ENCODE data around the gene MSL1. TPM values are rescaled to one million over a fixed set of nuclear protein-coding genes. Genes with fewer than 3 reads are reported as not detected.
A peak's percentile ranks its signal among the peaks of the same experiment; 100 is the strongest.

MSL1 gene
- total RNA-seq, 1 donor from 2014 or later = 111 TPM

DNA sequence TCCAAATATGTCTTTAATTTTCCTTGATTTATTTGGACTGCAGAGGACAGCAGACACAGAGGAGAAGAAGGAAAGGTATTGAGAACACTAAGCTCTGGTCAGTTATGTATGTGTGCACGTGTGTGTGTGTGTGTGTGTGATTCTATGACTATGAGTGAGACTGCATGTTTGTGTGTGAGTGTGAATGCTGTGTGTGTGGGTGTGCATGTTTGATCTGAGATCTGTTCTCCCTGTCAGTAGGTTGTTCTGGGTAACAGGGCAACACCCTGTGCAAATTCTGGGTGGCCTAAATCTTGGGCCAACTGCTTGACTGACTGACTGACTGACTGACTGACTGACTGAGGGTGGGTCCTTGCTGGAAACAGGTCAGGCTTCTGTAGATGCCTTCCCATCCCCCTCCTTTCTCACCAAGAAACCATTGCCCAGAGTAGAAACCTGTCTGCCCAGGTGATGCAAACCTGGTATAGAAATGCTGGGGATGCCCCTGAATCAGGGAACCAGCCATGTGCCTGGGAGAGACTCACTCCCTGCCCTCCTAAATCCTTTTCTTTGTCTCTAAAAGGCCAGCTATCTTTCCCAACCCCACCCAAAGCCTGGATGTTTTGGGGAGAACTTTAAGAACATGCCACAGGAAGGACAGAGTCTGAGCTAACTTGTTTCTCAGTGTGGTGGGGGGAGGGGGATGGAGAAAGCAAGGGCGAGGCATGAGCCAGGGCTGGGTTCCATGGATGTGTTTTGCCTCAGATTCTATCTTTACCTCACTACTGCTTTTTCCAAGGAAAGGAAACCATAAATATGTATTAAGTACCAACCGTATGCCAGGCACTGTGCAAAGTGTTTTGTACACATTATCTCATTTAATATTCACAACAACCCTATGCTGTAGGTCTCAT lies 16.9 kb upstream of the MSL1 start:
- peak; percentile 15 for DNase-seq (ENCODE audit: low read depth)

DNA sequence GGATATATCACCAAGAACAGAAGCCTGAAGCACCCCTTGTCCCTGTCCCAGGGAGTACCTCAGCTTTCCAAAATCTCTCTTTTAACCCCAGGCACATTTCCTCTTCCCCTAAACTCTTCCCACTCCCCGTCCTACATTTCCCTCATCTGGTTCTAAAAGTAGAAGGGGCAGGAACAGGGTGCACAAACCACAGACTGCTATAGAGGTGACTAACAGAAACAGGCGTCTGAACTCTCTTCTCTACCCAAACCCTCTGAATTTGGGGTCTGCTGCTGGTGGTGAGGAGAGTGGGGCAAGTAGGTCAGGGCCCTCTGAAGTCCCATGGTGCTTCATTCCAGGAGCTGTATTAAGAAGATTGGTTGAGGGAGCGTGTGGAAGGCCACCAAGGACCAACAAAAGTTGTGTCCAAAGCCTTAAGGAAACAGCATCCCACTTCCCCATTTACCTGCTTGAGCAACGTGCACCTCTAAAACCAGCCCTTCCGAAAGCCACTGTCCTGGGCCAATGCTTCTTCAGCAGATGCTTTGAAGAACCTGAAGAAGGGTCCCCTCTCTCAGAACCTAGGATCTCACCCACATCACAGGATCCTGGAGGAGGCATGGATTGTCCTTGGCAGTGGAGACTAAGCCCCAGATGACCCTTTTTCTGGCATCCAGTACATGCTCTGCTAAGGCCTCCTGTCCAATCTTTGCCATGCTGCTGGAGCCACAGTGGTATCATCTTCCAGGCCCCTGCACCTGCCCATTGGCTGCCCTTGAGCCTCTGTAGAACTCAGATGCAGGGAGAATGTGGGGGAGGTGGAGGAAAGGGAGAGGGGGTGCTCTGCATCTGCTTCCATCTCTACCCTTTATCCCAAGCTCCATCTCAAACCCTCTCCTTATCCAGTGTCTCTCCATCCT lies 15.7 kb upstream of the MSL1 start:
- peak; percentile 86 for DNase-seq (ENCODE audit: low read depth)

DNA sequence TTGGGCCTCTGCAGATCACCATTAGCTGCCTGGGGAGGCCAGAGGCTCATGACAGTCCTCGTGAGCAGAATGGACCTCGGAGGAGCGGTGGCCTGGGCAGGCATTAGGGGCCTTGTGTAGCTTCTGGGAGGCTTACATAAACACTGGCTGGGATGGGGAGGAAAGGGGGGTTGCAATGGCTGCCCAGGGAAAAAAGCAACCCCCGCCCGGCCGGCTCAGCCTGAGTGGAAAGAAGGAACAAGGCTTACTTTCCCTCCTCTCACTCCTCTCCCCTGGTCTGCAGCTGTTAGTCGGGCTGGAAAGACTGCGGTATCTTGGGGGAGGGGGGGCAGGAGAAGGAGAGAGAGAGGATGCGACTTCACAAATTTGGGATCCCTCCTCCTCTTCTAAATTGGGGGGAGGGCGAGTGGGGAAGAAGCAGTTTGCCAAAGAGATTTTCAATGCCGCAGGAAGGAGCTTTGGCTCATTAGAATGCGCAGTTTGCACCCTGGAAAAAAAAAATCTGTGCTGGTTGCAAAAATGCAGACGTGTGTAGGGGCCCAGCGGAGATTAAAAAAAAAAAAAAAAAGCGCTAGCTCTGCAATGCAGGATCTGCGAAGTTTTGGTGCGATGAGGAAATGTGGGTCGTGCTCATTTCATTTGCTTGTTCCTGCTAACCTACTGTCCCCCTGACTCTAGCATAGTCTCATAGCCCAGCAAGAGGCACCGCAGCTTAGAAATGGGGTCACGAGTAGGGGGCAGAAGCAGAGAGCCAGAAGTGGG lies 14.8 kb upstream of the MSL1 start:
- peak; percentile 89 for DNase-seq (ENCODE audit: low read depth)

DNA sequence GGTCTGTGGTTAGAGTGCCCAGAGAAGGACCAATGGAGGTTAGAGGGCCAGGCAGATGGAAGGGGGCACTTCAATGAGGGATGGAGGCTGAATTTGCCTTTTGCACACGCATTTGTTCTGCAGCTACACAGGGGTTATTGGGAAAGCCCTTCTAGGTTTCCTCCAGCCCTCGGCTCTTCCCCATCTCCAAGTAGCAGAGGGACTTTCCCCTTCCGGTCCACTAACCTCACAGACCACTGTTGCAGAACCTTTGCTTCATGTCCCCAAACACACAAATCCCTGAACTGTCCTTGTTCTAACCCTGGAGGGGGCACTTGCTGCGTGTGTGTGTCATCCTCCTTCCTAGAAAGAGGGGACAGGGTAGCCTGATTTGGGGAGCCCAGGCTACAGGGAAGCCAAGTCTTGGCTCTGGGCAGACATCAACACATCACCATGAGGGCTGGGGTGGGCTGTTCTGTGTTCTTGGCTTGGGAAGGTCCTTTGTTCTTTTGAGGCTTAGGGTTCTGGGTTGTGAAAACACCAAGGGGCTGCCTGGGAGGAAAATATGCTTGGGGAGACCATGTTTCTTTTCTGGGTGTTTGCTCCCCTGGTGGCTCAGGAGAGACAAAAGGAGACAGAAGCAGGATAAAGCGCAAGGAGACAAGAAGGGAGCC lies 14.1 kb upstream of the MSL1 start:
- DNase-seq (ENCODE audit: low read depth) = peak; percentile 47

DNA sequence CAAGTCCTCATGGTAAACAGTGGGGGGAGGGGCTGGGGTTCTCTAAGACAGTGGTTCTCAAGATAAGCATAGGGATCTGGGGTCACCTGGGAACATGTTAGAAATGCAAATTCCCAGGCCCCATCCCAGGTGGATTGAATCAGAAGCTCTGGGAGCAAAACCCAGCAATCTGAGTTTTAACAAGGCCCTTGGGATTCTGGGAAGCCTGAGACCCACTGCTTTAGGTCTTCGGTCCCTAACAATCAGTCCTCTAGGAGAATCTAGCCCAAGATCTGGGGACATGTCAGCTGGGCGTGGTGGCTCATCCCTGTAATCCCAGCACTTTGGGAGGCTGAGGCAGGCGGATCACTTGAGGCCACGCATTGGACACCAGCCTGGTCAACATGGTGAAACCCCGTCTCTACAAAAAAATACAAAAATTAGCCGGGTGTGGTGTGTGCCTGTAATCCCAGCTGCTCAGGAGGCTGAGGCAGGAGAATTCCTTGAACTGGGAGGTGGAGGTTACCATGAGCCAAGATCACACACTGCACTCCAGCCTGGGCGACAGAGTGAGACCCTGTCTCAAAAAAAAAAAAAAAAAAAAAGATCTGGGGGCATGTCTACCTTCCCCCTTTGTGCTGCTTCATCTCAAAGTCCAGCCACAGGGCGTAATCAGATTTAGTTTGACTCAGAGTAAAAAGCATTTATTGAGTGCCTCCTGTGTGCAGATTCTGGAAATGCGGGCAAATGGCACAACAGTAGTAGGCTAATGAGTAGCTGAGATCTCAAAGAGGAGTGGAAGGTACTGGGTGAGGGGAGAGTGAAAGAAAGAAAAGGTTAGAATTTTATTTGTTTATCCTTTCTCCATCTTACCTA lies 12.6 kb upstream of the MSL1 start:
- no peak for DNase-seq (ENCODE audit: low read depth)

DNA sequence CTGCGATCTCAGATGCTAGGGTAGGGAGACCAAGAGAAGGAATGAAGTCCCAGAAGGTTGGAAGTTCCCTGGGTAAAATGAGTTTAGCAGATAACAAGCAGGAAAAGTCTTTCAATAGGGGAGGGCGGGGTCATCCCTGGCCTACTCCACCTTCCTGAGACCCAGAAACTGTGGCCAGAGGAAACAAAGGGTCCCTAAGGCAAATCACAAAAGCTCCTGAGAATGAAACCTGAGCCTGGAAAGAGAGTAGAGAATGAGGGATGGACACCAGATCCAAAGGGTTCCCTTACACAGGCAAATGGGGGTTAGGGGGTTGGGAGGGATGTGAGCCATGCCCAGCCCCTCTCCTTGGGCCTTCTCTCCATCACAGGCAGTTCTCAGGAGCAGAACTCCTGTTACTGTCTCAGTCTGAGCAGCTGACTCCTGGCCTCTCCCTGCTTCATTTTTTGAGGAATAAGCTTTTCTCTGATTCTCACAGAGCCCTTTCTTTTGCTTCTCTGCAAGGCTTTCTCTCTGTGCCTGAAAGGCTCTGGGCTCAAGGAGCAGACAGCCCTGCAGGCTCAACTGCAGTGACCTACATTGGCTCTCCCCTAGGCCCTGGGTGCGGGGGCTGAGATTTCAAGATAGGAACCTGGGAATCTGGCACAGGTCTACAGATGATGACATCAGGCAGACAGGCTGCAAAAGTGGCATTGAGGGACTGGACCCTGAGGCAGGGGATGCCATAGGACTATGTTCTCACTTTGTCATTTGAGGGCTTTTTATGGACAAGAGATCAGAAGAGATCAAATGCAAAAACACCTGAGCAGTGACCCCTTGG lies 11.5 kb upstream of the MSL1 start:
- DNase-seq (ENCODE audit: low read depth) = no peak

DNA sequence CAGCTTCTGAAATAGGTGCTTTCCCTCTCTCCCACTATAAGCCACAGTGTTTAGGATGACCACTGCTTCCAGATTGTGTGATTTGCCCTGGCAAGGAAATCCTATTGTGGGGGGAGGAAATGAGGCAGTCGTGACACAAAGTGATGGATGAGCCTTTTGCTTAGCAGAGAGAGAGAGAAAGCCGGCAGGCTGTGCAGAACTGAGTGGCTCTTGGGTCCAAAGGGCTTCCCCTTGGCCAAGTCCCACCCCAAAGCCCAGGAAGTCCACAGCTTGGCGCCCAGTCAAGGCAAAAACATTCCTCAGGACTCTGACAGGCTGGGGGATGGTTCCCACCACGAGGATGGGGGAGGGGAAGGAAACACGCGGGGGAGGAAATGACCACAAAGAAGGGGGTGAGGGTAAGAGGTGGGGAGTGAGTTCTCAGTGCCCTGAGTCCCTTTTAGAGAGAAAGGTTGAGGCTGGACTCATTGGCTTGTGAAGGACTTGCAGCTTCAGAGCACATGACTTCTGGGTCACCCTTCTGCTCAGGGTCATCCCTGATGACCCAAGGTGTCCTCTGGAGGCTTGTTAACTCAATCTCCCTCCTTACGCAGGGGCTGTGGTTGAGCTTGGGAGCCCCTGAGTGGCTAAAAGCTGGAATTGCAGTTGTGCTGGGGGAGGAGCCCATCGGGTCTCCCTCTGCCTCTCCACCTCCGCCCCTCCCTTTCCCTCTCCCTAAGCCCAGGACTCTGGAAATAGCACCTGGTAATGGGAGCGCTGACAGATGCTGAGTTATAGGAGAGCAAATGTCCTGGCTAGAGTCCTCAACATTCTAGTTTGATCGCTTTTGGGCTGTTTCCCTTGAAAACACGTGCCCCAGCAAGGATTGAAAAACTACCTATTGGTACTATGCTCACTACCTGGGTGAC lies 10.3 kb upstream of the MSL1 start:
- DNase-seq (ENCODE audit: low read depth) = peak; percentile 98

DNA sequence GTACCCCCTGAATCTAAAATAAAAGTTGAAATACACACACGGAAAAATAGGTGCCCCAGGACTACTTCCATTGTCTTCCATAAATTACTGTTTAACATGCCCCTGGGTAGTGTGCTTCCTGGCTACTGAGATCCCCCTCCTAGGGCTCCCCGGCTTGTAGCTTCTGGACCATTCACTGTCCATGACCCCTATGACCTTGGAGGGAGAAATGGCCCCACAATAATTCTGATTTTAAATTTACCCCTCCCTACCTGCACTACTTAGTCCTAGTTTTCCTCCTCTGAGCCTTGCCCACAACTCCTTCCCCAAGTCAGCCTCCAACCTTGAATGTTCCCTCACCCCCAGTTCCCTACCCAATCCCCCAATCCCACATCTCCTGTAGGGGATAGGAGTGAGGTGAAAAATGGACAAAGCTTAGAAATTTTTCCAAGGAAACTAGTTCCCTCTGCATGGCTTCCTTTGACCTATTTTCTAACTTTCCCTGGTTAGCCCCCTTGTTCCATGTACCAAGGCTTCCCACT lies 9.5 kb upstream of the MSL1 start:
- no peak for DNase-seq (ENCODE audit: low read depth)

DNA sequence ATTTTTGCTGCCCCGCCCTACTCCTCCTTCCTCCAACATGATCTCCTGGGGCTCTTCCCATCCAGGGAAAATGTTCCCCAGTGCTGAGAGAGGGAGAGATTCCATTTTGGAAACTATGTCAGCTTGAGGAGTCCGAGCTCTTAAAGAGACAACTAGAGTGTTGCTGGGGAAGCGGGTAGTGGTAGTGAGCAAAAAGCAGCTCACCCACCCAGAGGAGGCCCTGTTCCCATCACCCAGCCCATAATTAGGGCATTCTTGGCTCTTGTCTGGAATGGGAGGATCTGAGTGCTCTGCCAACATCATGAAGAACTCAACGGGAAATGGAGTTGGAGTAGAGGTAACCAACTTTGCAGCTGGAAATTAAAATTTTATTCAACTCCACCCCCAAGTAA lies 9.1 kb upstream of the MSL1 start:
- no peak for DNase-seq (ENCODE audit: low read depth)

DNA sequence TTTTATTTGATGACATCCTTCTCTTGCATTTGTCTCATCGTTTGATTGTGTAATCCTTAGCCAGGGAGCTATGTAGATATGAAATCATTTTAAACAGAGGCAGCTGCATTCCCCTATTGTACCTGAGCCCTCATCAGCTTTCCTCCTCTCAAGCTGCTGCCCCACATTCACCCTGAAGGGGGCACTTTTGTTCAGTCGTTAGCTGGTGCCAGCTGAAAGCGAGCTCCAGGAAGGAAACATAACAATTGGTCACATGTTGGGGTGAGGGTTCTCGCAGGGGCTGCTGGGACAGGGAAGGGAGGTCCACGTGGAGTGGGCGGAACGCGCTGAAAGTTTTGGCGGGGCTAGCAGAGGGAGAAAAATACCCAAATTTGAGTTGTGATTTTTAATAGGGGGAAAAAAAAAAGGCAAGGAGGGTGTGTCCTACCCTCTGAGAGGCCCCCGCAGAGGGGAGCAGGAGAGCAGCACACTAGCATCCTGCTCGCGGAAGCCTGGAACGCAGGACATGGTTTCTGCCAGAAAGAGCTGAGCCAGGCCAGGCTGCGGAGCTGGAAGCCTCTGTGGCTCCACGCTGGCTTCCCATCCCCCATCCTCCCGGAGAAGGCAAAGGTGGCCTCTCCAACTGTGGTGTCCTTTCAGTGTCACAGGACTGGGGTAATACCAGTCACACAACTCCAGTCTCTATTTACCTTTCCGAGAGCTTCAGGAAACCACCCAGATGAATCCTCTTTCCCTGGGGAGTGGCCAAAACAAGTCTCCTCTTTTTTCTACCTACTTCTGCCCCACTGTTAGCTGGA lies 8.5 kb upstream of the MSL1 start:
- DNase-seq (ENCODE audit: low read depth) = peak; percentile 98

DNA sequence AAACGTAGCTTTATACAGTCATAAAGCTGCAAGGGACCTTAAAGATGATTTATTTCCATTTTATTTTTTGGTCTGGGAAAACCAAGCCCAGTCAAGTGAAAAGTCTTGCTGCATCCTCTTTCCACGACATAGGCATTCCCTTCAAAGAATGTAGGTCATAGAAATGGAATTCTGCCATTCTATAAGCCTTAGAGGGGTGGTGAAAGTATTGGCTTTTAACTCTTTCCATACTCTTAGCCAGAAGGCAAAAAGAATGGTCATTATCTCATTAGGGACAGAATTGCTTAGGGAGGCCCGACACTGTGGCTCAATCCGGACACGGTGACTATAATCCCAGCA lies 7.9 kb upstream of the MSL1 start:
- DNase-seq (ENCODE audit: low read depth) = no peak

DNA sequence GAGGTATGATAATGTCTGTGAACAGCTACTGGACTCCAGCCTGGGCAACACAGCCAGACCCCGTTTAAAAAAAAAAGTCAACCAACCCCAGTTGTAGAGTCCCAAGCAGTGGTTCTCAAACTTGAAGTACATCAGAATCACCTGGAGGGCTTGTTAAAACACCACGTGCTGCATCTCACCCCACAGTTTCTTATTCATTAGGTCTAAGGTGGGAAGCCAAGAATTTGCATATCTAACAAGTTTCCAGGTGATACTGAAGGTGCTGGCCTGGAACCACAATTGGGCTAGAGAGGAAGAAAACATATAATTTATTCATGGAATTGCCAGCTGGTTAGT lies 6.7 kb upstream of the MSL1 start:
- DNase-seq (ENCODE audit: low read depth) = no peak

DNA sequence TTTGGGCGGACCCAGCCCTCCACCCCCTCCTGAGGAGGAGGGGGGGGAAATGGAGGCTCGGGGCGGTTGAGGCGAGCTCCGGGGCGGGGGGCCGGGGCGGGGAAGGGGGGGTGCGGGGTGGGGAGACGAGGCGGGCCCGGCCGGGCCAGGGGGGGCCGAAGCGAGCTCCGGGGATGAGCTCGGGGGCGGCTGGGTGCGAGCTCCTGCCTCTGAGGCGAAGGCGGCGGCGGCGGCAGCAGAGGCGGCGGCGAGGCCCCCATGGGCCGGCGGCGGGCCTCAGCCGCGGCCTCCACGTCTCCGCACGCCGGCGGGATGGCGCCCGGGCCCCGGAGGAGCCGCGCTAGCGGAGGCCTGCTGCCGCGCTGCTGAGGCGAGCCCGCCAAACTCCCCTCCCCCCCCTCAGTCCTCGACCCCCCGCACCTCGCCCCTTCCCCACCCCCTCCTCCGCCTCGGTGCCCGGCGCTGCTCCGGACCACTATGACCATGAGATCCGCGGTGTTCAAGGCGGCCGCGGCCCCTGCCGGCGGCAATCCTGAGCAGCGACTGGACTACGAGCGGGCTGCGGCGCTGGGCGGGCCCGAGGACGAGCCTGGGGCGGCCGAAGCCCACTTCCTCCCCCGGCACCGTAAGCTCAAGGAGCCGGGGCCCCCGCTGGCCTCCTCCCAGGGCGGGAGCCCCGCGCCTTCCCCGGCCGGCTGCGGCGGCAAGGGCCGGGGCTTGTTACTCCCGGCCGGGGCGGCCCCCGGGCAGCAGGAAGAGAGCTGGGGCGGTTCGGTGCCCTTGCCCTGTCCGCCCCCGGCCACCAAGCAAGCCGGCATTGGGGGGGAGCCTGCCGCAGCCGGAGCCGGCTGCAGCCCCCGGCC lies 596 bp downstream of the MSL1 start:
- peak; percentile 52 for DNase-seq (ENCODE audit: low read depth)

DNA sequence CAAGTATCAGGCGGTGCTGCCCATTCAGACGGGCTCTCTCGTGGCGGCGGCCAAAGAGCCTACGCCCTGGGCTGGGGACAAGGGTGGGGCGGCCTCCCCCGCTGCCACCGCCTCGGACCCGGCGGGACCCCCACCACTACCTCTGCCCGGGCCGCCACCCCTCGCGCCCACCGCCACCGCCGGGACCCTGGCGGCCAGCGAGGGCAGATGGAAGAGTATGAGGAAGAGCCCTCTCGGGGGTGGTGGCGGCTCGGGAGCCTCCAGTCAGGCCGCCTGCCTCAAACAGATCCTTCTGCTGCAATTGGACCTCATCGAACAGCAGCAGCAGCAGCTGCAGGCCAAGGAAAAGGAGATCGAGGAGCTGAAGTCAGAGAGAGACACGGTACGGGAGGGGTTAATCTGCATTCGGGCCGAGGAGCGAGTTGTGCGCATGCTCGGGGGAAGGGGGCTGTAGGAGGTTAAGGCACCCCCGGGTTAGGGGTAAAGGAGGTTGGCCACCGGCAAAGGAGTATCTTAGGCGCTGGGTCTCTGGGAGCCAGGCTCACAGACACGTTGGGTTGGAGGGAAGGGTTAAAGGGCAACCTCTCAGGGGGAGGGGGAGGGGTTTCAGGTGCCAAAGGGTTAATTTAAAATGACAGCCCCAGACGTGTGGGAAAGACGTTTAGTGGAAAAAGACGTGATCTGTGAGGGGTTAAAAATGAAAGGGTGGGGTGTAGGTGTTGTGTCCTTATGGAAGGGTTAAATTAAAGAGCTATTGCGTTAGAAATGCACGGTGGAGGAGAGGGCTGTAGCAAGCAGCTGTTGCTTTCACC lies 1.4 kb downstream of the MSL1 start:
- peak; percentile 72 for DNase-seq (ENCODE audit: low read depth)

DNA sequence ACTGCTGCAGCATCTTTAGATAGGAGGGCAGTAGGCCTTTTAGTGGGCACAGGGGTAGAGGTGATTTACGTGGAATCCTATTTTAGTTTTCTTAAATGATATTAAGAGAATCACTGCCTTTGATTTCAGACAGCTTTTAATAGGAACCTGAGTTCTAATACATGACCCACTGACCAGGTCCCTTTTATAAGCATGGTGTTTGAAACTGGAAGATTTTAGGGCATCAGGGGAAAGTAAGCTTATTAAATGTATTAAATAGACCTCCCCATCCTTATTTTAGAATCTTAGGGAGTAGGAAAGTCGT lies 2.0 kb downstream of the MSL1 start:
- DNase-seq (ENCODE audit: low read depth) = no peak

Data from myocyte (in vitro differentiated cells).